ENCODE measurements around the gene GPX5.

- TF ChIP-seq, protein P1, sequence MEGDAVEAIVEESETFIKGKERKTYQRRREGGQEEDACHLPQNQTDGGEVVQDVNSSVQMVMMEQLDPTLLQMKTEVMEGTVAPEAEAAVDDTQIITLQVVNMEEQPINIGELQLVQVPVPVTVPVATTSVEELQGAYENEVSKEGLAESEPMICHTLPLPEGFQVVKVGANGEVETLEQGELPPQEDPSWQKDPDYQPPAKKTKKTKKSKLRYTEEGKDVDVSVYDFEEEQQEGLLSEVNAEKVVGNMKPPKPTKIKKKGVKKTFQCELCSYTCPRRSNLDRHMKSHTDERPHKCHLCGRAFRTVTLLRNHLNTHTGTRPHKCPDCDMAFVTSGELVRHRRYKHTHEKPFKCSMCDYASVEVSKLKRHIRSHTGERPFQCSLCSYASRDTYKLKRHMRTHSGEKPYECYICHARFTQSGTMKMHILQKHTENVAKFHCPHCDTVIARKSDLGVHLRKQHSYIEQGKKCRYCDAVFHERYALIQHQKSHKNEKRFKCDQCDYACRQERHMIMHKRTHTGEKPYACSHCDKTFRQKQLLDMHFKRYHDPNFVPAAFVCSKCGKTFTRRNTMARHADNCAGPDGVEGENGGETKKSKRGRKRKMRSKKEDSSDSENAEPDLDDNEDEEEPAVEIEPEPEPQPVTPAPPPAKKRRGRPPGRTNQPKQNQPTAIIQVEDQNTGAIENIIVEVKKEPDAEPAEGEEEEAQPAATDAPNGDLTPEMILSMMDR (IDR thresholded peaks at IDR 0.05): no peak
- no peak for TF ChIP-seq POLR2A (IDR thresholded peaks at IDR 0.05)
Observed at GRCh38 chr6:28551891-28552666, 26.4 kb downstream of the GPX5 start.
